ENCODE measurements around the gene SLC29A3. TPM values are rescaled to one million over a fixed set of nuclear protein-coding genes. Genes with fewer than 3 reads are reported as not detected.

Gene SLC29A3
- total RNA-seq, 1 donor = 2.5 TPM

- no peak overlapping the region for H3K4me3 ChIP-seq (ENCODE audit: insufficient read depth, low read length)
- no peaks in the 10 kb centered on the region for H3K9me3 ChIP-seq (ENCODE audit: low read depth, low read length)
- DNase-seq (ENCODE audit: insufficient read length, low spot score, missing footprints) = no peak
- no peak overlapping the region for H2AFZ ChIP-seq (ENCODE audit: low read length)
- H3K4me1 ChIP-seq (ENCODE audit: insufficient read depth, low read length) = peaks cover 7% of the 10 kb centered on the region
- peaks cover 12% of the 10 kb centered on the region for H4K20me1 ChIP-seq (ENCODE audit: insufficient read depth, low read length)
- H3K27ac ChIP-seq (ENCODE audit: low read depth, low read length) = no peak overlapping the region
- H3K4me2 ChIP-seq (ENCODE audit: insufficient read depth, low read length) = no peak overlapping the region
- TF ChIP-seq CTCF (IDR thresholded peaks at IDR 0.05; ENCODE audit: extremely low read depth, low read depth, low read length) = no peak
- H3K27me3 ChIP-seq (ENCODE audit: insufficient read depth, low read length) = no peaks in the 10 kb centered on the region
- no peaks in the 10 kb centered on the region for H3K79me2 ChIP-seq (ENCODE audit: insufficient read depth, low read length)
- peaks cover 49% of the 10 kb centered on the region for H3K36me3 ChIP-seq (ENCODE audit: insufficient read depth, low read length)
Measured at GRCh38 chr10:71293446-71294084, 25.5 kb upstream of the SLC29A3 start.

GRCh38 chr10:71294091-71294561 is 24.9 kb upstream of the SLC29A3 start:
- Histone ChIP-seq H3K4me3 (ENCODE audit: insufficient read depth, low read length) (no peak overlapping the region), H3K36me3 (ENCODE audit: insufficient read depth, low read length) (peaks cover 55% of the 10 kb centered on the region), H3K4me2 (ENCODE audit: insufficient read depth, low read length) (no peak overlapping the region), H2AFZ (ENCODE audit: low read length) (no peak overlapping the region), H4K20me1 (ENCODE audit: insufficient read depth, low read length) (peaks cover 16% of the 10 kb centered on the region), H3K4me1 (ENCODE audit: insufficient read depth, low read length) (peaks cover 7% of the 10 kb centered on the region), H3K79me2 (ENCODE audit: insufficient read depth, low read length) (no peaks in the 10 kb centered on the region), H3K27ac (ENCODE audit: low read depth, low read length) (no peak overlapping the region), H3K9me3 (ENCODE audit: low read depth, low read length) (no peaks in the 10 kb centered on the region), H3K27me3 (ENCODE audit: insufficient read depth, low read length) (no peaks in the 10 kb centered on the region)
- DNase-seq (ENCODE audit: insufficient read length, low spot score, missing footprints) = no peak
- no peak for TF ChIP-seq CTCF (IDR thresholded peaks at IDR 0.05; ENCODE audit: extremely low read depth, low read depth, low read length)

GRCh38 chr10:71294856-71295255 is 24.2 kb upstream of the SLC29A3 start:
- Histone ChIP-seq H3K79me2 (ENCODE audit: insufficient read depth, low read length) (no peaks in the 10 kb centered on the region), H3K4me1 (ENCODE audit: insufficient read depth, low read length) (peaks cover 7% of the 10 kb centered on the region), H2AFZ (ENCODE audit: low read length) (no peak overlapping the region), H3K36me3 (ENCODE audit: insufficient read depth, low read length) (peaks cover 57% of the 10 kb centered on the region), H3K27ac (ENCODE audit: low read depth, low read length) (no peak overlapping the region), H4K20me1 (ENCODE audit: insufficient read depth, low read length) (peaks cover 16% of the 10 kb centered on the region), H3K9me3 (ENCODE audit: low read depth, low read length) (no peaks in the 10 kb centered on the region), H3K27me3 (ENCODE audit: insufficient read depth, low read length) (no peaks in the 10 kb centered on the region), H3K4me2 (ENCODE audit: insufficient read depth, low read length) (no peak overlapping the region), H3K4me3 (ENCODE audit: insufficient read depth, low read length) (no peak overlapping the region)
- TF ChIP-seq CTCF (IDR thresholded peaks at IDR 0.05; ENCODE audit: extremely low read depth, low read depth, low read length) = no peak
- DNase-seq (ENCODE audit: insufficient read length, low spot score, missing footprints) = no peak

GRCh38 chr10:71295641-71296040 is 23.4 kb upstream of the SLC29A3 start:
- Histone ChIP-seq H3K4me2 (ENCODE audit: insufficient read depth, low read length) (no peak overlapping the region), H3K4me1 (ENCODE audit: insufficient read depth, low read length) (peaks cover 7% of the 10 kb centered on the region), H3K79me2 (ENCODE audit: insufficient read depth, low read length) (no peaks in the 10 kb centered on the region), H3K4me3 (ENCODE audit: insufficient read depth, low read length) (no peak overlapping the region), H2AFZ (ENCODE audit: low read length) (no peak overlapping the region), H3K9me3 (ENCODE audit: low read depth, low read length) (no peaks in the 10 kb centered on the region), H3K27ac (ENCODE audit: low read depth, low read length) (no peak overlapping the region), H4K20me1 (ENCODE audit: insufficient read depth, low read length) (peaks cover 16% of the 10 kb centered on the region), H3K36me3 (ENCODE audit: insufficient read depth, low read length) (peaks cover 64% of the 10 kb centered on the region), H3K27me3 (ENCODE audit: insufficient read depth, low read length) (no peaks in the 10 kb centered on the region)
- no peak for TF ChIP-seq CTCF (IDR thresholded peaks at IDR 0.05; ENCODE audit: extremely low read depth, low read depth, low read length)
- no peak for DNase-seq (ENCODE audit: insufficient read length, low spot score, missing footprints)
